ENCODE results near the gene UBN1.

DNA sequence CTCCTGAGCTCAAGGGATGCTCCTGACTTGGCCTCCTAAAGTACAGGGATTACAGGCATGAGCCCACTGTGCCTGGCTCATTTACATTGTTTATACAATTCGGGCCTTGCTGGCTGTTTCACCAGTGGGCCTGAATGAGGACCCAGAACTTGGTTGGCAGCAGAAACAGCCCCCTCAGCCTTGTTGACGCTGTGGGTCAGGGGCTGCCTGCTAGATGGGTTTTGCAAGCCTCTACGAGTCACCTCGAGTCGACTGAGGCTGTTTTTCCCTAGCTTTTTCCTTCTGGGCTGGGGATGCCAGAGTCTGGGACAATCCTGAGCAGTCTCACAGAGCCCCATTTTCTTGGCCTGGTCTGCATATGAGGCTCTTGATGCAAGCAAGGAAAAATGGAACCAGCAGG is 73.5 kb downstream of the UBN1 start:
- TF ChIP-seq, protein P1, sequence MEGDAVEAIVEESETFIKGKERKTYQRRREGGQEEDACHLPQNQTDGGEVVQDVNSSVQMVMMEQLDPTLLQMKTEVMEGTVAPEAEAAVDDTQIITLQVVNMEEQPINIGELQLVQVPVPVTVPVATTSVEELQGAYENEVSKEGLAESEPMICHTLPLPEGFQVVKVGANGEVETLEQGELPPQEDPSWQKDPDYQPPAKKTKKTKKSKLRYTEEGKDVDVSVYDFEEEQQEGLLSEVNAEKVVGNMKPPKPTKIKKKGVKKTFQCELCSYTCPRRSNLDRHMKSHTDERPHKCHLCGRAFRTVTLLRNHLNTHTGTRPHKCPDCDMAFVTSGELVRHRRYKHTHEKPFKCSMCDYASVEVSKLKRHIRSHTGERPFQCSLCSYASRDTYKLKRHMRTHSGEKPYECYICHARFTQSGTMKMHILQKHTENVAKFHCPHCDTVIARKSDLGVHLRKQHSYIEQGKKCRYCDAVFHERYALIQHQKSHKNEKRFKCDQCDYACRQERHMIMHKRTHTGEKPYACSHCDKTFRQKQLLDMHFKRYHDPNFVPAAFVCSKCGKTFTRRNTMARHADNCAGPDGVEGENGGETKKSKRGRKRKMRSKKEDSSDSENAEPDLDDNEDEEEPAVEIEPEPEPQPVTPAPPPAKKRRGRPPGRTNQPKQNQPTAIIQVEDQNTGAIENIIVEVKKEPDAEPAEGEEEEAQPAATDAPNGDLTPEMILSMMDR (conservative IDR thresholded peaks at IDR 0.05; ENCODE audit: low read depth, low read length): no peak
- TF ChIP-seq EZH2 (IDR thresholded peaks at IDR 0.05; ENCODE audit: borderline replicate concordance, low read depth, low read length, poor library complexity, severe bottlenecking): no peak

All from A673 (cell line).